GM12878 (cell line): ENCODE measurements around the gene TGFBR1. TPM values are rescaled to one million over a fixed set of nuclear protein-coding genes. Genes with fewer than 3 reads are reported as not detected.

ENCODE experiments used
- CREM ChIP-seq: IDR thresholded peaks from 2 replicates; pipeline ENCODE4 v1.6.1; 2014; ENCODE audit warnings: antibody characterized with exemption, low read depth
- CUX1 ChIP-seq: IDR thresholded peaks from 2 replicates; pipeline ENCODE4 v1.6.1; 2012; ENCODE audit warnings: improper control_type of control experiment, low read depth, low read length; ENCODE audit not compliant: insufficient replicate concordance
- IKZF2 ChIP-seq, 2 experiments: fragments of 450-650 bp; IDR thresholded peaks; 2 replicates each; pipeline ENCODE4 v1.6.1; 2017; ENCODE audit warnings: mild to moderate bottlenecking in 2 of 2, moderate library complexity in 2 of 2
- MEF2A ChIP-seq: IDR thresholded peaks from 2 replicates; pipeline ENCODE4 v1.6.1; 2011; ENCODE audit warnings: low read depth, mild to moderate bottlenecking, low read length, moderate library complexity; ENCODE audit not compliant: insufficient read depth
- MEF2B ChIP-seq: fragments of 450-650 bp; IDR thresholded peaks from 2 replicates; pipeline ENCODE4 v1.6.1; 2018; ENCODE audit warnings: mild to moderate bottlenecking, moderate library complexity; ENCODE audit not compliant: partially characterized antibody, poor library complexity, severe bottlenecking
- NKRF ChIP-seq: fragments of 450-650 bp; conservative IDR thresholded peaks from 2 replicates; pipeline ENCODE4 v1.6.1; 2017; ENCODE audit warnings: mild to moderate bottlenecking, moderate library complexity
- NR2F1 ChIP-seq: fragments of 450-650 bp; conservative IDR thresholded peaks from 2 replicates; pipeline ENCODE4 v1.6.1; 2017; ENCODE audit warnings: mild to moderate bottlenecking
- RUNX3 ChIP-seq: IDR thresholded peaks from 2 replicates; pipeline ENCODE4 v1.6.1; 2012; ENCODE audit warnings: low read length, inconsistent platforms
- SP1 ChIP-seq: IDR thresholded peaks from one replicate; pipeline ENCODE4 v1.6.1; 2011; ENCODE audit warnings: low read depth, low read length
- SUZ12 ChIP-seq: fragments of 200-600 bp; sonication (generic); IDR thresholded peaks from one replicate; pipeline ENCODE4 v1.6.1; 2018; ENCODE audit warnings: antibody characterized with exemption, mild to moderate bottlenecking; ENCODE audit not compliant: unreplicated experiment
- USF1 ChIP-seq: IDR thresholded peaks from 2 replicates; pipeline ENCODE4 v1.6.1; 2011; ENCODE audit warnings: borderline replicate concordance, low read depth, mild to moderate bottlenecking, moderate library complexity, mixed read lengths, low read length; ENCODE audit not compliant: insufficient read depth; ENCODE audit errors: extremely low read length
- ZBTB40 ChIP-seq: fragments of 450-650 bp; IDR thresholded peaks from 2 replicates; pipeline ENCODE4 v1.6.1; 2016; ENCODE audit warnings: mild to moderate bottlenecking, moderate library complexity, borderline replicate concordance
- ZNF592 ChIP-seq: fragments of 450-650 bp; IDR thresholded peaks from 2 replicates; pipeline ENCODE4 v1.6.1; 2017; ENCODE audit warnings: mild to moderate bottlenecking, moderate library complexity
- polyA plus RNA-seq, 11 experiments: library from polyadenylated mRNA; depleted of rRNA in 4 of 11; unstranded in 6 of 11; stranded (reverse) in 5 of 11; fragments of >200 nt; fragmentation: Nextera tagmentation in 4 of 11; fragmentation: Illumina TruSeq in 1 of 11; extraction: Ambion mirVana in 4 of 11; extraction: Trizol in 1 of 11; gene quantifications; 1 replicate in 1 of 11; 2 replicates in 10 of 11; pipeline versions ENCODE4 v1.2.1 to v1.2.3, GENCODE V29; 2011 to 2016; ENCODE audit warnings: inconsistent platforms in 2 of 11, missing spikeins in 2 of 11, low read depth in 1 of 11
- total RNA-seq, 4 experiments: library from RNA; depleted of rRNA in 3 of 4; stranded (reverse); fragments of >200 nt in 3 of 4; fragmentation: Illumina TruSeq in 1 of 4; extraction: Trizol in 1 of 4; gene quantifications; 2 replicates each; pipeline versions ENCODE4 v1.2.1 to v1.2.3, GENCODE V29; 2013 to 2021

Gene TGFBR1
- total and polyA plus RNA-seq, 10 of the 15 experiments (the other 5 are each of a cell fraction or from before 2014, with no cell fraction given), result 2.9 to 27.2 (median 16.6) TPM

- TF ChIP-seq ZBTB40 (no peak), RUNX3 (peak; percentile 95), SP1 (peak; percentile 56), SUZ12 (no peak), NKRF (0 out of 2 replicates have a peak, but pooled peaks have one; percentile 25), USF1 (no peak), NR2F1 (peak; percentile 72), MEF2A (peak; percentile 49; the same call in 1 of the 2 replicates), CREM (peak; percentile 94), IKZF2 (IDR thresholded peaks at IDR 0.05) (peak; percentile 95 to 96), CUX1 (peak; percentile 67), MEF2B (peak; percentile 60), ZNF592 (no peak; the same call in 1 of the 2 replicates)
These were observed 25.2 kb downstream of the TGFBR1 start (continued) for GRCh38 chr9:99130069-99130468.
